A673 (cell line): ENCODE measurements around the gene SIVA1. TPM values are rescaled to one million over a fixed set of nuclear protein-coding genes. Genes with fewer than 3 reads are reported as not detected.
A peak's percentile ranks its signal among the peaks of the same experiment; 100 is the strongest.

Experiments
- BruUV-seq: library from RNA; stranded (reverse); fragments of 400-500 nt; replicated peaks from 2 replicates; lab custom pipeline; 2021; lab: Mats Ljungman, UMichigan
- CTCF ChIA-PET: fragments of 300-600 bp; sonication (Branson Sonifier 250); formaldehyde crosslinking; loops from one replicate; lab custom pipeline; 2022; ENCODE audit warnings: antibody characterized with exemption; lab: Charles Lee
- POLR2A ChIA-PET: fragments of 300-600 bp; sonication (Branson Sonifier 250); formaldehyde crosslinking; loops from one replicate; lab custom pipeline; 2022; ENCODE audit warnings: antibody characterized with exemption; ENCODE audit not compliant: low non-redundant PET; lab: Charles Lee
- DNase-seq: peaks from one replicate; pipeline ENCODE4 v3.0.0-alpha.2; 2015; ENCODE audit warnings: low spot score
- H3K27ac ChIP-seq: fragments of 200-600 bp; sonication (generic); 2 replicates; pipeline ENCODE4 v1.5.1; 2016; ENCODE audit warnings: mixed run types, low read depth, mild to moderate bottlenecking, mixed read lengths, antibody characterized with exemption, low read length; ENCODE audit not compliant: poor library complexity, severe bottlenecking
- H3K27me3 ChIP-seq: fragments of 200-600 bp; sonication (generic); replicated peaks from 2 replicates; pipeline ENCODE4 v1.6.1; 2017; ENCODE audit warnings: mixed run types, low read depth, mild to moderate bottlenecking, mixed read lengths, antibody characterized with exemption, low read length; ENCODE audit not compliant: insufficient read depth, poor library complexity
- H3K36me3 ChIP-seq: fragments of 200-600 bp; sonication (generic); 2 replicates; pipeline ENCODE4 v1.6.1; 2016; ENCODE audit warnings: mixed run types, mild to moderate bottlenecking, mixed read lengths, antibody characterized with exemption, low read length; ENCODE audit not compliant: insufficient read depth, poor library complexity, severe bottlenecking
- H3K4me1 ChIP-seq: fragments of 200-600 bp; sonication (generic); 2 replicates; pipeline ENCODE4 v1.6.1; 2017; ENCODE audit warnings: mixed run types, mild to moderate bottlenecking, mixed read lengths, antibody characterized with exemption, low read length; ENCODE audit not compliant: insufficient read depth, poor library complexity, severe bottlenecking
- H3K4me3 ChIP-seq: fragments of 200-600 bp; sonication (generic); 2 replicates; pipeline ENCODE4 v1.5.1; 2016; ENCODE audit warnings: low read depth, mixed run types, mild to moderate bottlenecking, mixed read lengths, low read length; ENCODE audit not compliant: poor library complexity, severe bottlenecking
- H3K9me3 ChIP-seq: fragments of 200-600 bp; sonication (generic); 2 replicates; pipeline ENCODE4 v1.6.1; 2016; ENCODE audit warnings: mixed run types, low read depth, mild to moderate bottlenecking, mixed read lengths, antibody characterized with exemption, low read length; ENCODE audit not compliant: poor library complexity, severe bottlenecking
- EZH2 ChIP-seq: fragments of 200-600 bp; sonication (generic); IDR thresholded peaks from 2 replicates; pipeline ENCODE4 v1.6.1; 2017; ENCODE audit warnings: borderline replicate concordance, low read depth, mild to moderate bottlenecking, mixed read lengths, antibody characterized with exemption, low read length; ENCODE audit not compliant: poor library complexity, severe bottlenecking
- intact Hi-C: fragments of 100-400 bp; cut with micrococcal nuclease; formaldehyde crosslinking; loops from one replicate; pipeline ENCODE4 v1.10.0; 2022; ENCODE audit not compliant: unreplicated experiment
- total RNA-seq: library from RNA; stranded (reverse); gene quantifications from 2 replicates; pipeline ENCODE4 v1.2.3, GENCODE V29; 2021
- TF ChIP-seq, protein P1 (sequence below): fragments of 300-800, 200-600 bp; sonication (generic); conservative IDR thresholded peaks from 2 replicates; pipeline ENCODE4 v1.5.1; 2017; ENCODE audit warnings: low read depth, mild to moderate bottlenecking, antibody characterized with exemption, low read length, moderate library complexity, mixed read lengths

The SIVA1 gene
- total RNA-seq, 1 experiment from 2014 or later, result 79.6 TPM

DNA sequence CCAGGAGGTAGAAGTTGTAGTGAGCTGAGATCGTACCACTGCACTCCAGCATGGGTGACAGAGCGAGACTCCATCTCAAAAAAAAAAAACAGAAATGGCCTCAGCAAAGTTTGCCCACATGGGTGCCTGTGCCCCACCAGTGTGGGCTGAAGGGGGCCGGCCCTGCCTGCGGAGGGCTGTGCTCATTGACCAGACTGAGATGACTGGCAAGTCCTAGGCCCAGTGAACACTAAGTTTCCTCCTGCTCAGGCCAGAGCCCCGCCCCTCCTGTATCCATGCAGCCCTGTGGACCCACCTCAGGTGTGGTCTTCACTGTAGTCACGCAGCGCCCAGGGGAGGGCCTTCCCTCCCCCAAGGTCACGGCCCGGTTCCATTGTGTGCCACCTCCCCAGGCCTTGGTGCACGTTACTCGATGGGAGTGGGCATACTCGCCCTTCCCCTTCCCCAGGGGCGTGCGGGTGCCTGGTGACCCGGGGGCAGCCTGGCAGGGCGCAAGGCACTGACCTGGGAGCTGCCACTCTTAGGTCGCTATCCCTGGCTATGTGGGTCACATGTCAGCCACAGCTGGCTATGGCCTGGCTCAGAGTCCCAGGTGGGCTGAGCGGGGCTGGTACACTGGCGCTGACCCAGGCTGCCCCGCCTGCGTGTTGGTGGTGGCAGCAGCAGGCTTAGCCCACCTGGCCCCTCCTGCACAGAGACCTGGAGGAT is 47.5 kb upstream of the SIVA1 start:
- ChIA-PET POLR2A (no interaction called here), CTCF (no interaction called here)
- no peak overlapping the region for H3K27ac ChIP-seq
- H3K9me3 ChIP-seq, result no peaks in the 10 kb centered on the region
- DNase-seq, result peak; percentile 34
- H3K27me3 ChIP-seq, result no peaks in the 10 kb centered on the region
- peaks cover 39% of the 10 kb centered on the region for H3K36me3 ChIP-seq
- no peak for TF ChIP-seq EZH2
- TF ChIP-seq, protein P1, sequence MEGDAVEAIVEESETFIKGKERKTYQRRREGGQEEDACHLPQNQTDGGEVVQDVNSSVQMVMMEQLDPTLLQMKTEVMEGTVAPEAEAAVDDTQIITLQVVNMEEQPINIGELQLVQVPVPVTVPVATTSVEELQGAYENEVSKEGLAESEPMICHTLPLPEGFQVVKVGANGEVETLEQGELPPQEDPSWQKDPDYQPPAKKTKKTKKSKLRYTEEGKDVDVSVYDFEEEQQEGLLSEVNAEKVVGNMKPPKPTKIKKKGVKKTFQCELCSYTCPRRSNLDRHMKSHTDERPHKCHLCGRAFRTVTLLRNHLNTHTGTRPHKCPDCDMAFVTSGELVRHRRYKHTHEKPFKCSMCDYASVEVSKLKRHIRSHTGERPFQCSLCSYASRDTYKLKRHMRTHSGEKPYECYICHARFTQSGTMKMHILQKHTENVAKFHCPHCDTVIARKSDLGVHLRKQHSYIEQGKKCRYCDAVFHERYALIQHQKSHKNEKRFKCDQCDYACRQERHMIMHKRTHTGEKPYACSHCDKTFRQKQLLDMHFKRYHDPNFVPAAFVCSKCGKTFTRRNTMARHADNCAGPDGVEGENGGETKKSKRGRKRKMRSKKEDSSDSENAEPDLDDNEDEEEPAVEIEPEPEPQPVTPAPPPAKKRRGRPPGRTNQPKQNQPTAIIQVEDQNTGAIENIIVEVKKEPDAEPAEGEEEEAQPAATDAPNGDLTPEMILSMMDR, result no peak
- BruUV-seq, result no TSS peak
- no peaks in the 10 kb centered on the region for H3K4me1 ChIP-seq
- intact Hi-C loops, result no loop called here
- H3K4me3 ChIP-seq, result no peak overlapping the region

DNA sequence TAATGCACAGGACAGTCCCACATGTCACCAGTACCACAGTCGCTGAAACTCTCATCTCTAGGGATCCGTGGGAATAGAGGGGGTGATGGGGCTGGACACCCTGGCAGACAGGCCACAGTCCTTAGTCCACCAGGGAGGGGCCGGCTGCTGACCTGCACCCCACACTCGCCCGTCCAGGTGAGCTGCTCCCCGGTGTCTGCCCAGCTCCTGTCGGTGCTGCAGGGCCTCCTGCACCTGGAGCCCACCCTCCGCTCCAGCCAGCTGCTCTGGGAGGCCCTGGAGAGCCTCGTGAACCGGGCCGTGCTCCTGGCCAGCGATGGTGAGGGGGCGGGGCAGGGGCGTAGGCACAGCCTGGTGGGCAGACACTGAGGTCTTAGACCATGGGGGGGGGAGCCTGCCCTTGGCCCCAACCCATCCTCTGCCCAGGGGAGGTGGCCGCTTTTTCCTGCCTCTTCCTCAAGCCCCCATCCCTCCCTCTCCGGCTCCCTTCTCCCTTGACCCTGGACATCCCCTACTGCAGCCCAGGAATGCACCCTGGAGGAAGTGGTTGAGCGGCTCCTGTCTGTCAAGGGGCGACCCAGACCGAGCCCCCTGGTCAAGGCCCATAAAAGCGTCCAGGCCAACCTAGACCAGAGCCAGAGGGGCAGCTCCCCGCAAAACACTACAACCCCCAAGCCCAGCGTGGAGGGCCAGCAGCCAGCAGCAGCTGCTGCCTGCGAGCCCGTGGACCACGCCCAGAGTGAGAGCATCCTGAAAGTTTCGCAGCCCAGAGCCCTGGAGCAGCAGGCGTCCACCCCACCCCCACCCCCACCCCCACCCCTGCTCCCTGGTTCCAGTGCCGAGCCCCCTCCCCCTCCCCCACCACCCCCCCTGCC is 46.0 kb upstream of the SIVA1 start:
- no peaks in the 10 kb centered on the region for H3K27me3 ChIP-seq
- no TSS peak for BruUV-seq
- no peaks in the 10 kb centered on the region for H3K4me1 ChIP-seq
- ChIA-PET POLR2A (no interaction called here), CTCF (no interaction called here)
- intact Hi-C loops, result no loop called here
- TF ChIP-seq EZH2, result no peak
- TF ChIP-seq, protein P1, result no peak
- H3K27ac ChIP-seq, result no peak overlapping the region
- H3K4me3 ChIP-seq, result no peak overlapping the region
- peak; percentile 46 for DNase-seq
- H3K9me3 ChIP-seq, result no peaks in the 10 kb centered on the region
- H3K36me3 ChIP-seq, result peaks cover 43% of the 10 kb centered on the region

DNA sequence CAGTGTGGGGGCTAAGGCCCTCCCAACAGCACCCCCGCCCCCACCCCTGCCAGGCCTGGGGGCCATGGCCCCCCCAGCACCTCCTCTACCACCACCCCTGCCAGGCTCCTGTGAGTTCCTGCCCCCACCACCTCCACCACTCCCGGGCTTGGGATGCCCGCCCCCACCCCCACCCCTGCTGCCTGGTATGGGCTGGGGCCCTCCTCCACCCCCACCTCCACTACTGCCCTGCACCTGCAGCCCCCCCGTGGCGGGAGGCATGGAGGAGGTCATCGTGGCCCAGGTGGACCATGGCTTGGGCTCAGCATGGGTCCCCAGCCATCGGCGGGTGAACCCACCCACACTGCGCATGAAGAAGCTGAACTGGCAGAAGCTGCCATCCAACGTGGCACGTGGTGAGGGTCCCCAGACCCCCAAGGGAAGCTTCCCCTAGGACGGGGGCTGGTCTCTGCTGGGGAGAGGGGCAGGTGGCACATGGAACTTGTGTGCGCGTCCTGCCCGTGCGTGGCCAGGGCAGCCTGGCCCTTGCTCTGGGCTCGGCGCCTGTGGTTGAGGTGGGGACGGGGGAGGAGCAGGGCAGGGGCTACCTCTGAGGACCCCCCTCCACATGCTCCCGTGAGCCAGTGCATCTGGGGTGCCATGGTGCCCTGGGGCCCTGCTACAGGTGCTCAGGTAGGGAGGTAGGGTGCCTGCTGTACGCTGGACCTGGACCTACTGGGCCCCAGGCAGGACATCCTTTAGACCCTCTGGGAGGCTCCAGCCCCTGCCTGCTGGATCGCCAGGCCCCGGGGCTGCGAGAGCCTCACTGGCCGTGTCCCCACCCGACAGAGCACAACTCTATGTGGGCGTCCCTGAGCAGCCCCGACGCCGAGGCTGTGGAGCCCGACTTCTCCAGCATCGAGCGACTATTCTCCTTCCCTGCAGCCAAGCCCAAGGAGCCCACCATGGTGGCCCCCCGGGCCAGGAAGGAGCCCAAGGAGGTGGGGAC is 45.0 kb upstream of the SIVA1 start:
- TF ChIP-seq, protein P1, result no peak
- no peak for TF ChIP-seq EZH2
- ChIA-PET CTCF (no interaction called here), POLR2A (no interaction called here)
- no peak overlapping the region for H3K4me3 ChIP-seq
- BruUV-seq, result no TSS peak
- H3K9me3 ChIP-seq, result no peaks in the 10 kb centered on the region
- DNase-seq, result peak; percentile 29
- intact Hi-C loops, result loop anchor here (1.0 kb wide), 1 partner anchor 58 kb away; no protein-coding TSS in a partner anchor
- no peaks in the 10 kb centered on the region for H3K4me1 ChIP-seq
- peaks cover 39% of the 10 kb centered on the region for H3K36me3 ChIP-seq
- H3K27ac ChIP-seq, result no peak overlapping the region
- H3K27me3 ChIP-seq, result no peaks in the 10 kb centered on the region
